HG03457 (cell line): Measurements from ENCODE around the gene AGXT2.

Experiments used
- ATAC-seq: cut with Tn5 transposase; IDR thresholded peaks from one replicate; pipeline ENCODE4 v1.9.1; 2021; ENCODE audit warnings: moderate number of reproducible peaks; ENCODE audit not compliant: unreplicated experiment

The AGXT2 gene

DNA sequence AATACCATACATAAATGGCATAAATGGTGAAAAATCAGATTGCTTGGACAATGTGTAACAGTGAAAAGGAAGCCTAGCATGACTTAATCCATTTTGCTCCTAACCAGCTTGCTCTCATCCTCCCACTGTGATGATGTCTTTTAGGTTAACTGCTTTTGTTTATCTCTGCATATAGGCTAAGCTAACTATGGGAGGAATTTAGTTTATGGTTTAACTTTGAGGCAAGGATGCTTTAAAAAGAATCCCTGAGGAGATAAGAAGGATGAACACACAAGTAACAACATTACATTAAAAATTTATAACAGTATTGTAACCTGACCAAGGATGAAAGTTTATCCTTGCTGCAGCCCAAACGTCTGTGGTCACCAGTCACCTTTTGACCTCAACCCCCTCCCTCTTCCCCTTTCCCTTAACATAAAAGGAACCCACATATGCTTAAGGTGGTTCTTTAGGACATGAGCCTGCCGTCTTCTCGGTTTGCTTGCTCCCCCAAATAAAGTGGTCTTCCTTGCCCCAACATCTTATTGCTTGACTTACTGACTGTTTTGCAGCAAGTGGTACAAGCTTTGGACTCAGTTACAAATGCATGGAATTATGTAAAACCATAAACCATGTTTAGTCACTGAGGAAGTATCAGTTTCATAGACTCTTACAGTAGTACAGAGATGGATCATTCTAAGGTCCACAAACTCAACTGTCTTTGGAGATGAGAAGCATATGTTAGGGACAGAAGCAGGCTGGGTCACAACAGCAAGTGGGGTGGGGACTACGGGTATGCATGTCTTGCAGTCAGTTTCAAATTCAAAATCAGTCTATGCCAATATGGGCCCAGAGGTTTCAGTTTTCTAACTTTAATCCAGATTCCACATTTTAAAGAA is 31.3 kb downstream of the AGXT2 start:
- ATAC-seq: peak; percentile 88

DNA sequence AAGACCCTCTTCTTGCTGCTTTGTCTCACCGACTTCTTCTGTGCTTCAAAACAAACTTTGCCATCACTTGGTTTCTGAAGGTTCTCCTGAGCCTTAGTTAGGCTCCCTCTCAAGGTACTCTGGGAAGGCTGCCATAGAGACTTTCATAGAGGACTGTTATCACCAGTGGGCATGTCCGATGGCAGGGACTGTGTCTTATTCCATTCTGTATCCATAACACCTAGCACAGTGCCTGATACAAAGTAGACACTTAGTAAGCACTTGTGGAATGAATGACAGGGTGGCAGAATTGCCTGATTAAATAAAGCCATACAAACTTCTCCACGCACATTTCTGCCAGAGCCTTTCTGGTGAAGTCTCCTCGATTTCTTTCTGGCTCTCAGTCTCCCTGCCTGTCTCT is 32.7 kb downstream of the AGXT2 start:
- no peak for ATAC-seq

DNA sequence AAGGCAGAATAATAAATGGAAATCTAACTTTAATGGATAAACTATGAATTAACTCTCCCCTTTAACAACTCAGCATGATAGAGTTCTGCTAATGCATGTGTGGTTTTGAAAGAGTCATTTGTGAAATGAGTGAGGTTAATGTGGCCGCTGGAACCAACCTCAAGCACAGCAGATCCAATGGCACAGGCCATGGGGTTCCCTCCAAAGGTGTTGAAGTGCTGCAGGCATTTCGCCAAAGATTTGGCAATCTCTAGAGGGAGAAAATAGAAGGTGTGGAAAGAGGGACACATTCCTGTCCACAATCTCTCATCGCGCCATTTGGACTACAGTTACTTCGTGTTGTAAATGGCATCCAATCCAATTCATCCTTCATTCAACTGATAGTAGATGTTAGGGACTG is 35.0 kb downstream of the AGXT2 start:
- ATAC-seq: no peak

DNA sequence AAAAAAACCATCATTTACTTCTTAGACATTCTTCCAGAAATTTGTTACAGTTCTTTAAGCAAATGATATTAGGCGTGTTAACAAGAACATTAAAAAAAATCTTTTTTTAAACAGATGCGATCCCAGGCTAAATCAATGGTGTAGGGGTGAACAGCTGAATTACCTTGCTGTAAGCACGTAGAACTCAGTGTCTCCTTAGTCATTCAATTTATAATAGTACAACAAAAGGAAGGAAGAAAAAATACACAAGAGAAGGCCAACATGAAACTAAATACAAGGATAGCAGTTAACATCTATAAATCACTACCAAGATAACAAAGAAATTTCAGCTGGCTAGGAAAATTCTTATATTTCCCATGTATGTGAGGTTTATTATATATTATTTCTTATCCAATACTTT is 35.4 kb downstream of the AGXT2 start:
- no peak for ATAC-seq

- no peak for ATAC-seq
Observed at GRCh38 chr5:35010676-35011075, 37.1 kb downstream of the AGXT2 start.

DNA sequence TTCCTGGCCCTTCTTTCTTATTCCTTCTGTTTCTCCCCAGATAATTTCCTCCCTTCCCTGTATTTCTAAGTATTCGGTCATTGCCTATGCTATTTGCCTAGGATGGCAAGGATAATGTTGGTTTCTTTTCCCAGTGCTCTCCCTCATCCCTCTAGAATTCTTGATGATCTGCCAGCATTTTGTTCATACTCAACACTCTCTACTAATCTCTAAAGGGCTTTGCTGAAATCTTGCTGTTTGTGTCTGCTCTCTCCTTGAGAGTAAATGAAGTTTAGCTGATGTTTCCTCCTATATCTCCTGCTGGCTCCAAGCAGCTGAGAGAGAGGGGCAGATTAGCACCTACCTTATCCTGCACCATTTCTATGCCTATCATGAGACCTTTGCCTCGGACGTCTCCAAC is 38.1 kb downstream of the AGXT2 start:
- no peak for ATAC-seq

DNA sequence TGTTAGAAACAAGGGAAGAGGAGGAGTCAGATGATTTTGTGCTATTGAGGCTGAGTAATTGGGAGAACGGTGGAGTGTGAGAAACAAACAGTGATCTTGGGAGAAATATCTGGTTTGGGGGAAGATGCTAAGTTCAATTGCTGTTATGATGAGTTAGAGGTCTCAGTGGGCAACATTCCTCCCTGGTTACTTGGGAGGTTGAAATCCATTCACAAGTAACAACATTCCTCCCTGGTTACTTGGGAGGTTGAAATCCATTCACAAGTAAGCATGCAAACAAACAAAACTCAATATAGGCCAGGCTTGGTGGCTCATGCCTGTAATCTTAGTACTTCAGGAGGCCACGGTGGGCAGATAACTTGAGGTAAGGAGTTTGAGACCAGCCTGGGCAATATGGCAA is 38.7 kb downstream of the AGXT2 start:
- no peak for ATAC-seq

DNA sequence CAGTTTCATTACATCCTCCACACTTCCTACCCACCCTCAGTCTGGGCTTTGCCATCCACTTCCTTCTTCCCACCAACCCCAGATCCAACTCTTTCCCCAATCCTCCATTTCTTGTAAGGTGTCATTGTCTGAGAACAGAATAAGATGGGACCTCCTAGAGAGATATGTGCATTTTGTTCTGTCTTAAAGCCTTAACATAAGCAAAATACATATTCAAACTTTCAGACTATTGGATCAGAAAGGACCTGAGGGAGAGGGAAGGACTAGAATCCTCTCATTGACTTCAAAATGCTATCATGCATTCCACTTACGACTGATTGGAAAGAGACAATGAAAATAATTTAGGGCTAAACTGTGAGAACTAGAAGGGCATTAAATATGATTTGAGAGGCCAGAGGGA is 43.0 kb downstream of the AGXT2 start:
- ATAC-seq: no peak

- ATAC-seq: no peak
Observed at GRCh38 chr5:35004200-35004599, 43.5 kb downstream of the AGXT2 start.

GRCh38 chr5:35003018-35003957 is 44.5 kb downstream of the AGXT2 start:
- ATAC-seq: no peak

DNA sequence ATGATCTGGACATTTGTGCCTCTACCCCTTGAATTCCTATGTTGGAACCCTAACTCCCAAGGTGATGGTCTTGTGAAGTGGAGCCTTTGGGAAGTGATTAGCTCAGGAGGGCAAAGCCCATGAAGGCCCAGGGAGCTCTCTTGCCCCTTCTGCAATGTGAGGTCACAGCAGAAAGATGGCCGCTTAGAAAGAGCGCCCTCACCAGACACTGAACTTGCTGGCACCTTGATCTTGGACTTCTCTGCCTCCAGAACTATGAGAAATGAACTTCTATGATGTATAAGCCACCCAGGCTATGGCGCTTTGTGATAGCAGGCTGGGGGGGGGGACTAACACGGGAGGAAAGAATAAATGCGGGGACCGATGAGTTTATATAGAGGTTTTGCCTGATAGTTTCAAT is 45.3 kb downstream of the AGXT2 start:
- ATAC-seq: no peak

DNA sequence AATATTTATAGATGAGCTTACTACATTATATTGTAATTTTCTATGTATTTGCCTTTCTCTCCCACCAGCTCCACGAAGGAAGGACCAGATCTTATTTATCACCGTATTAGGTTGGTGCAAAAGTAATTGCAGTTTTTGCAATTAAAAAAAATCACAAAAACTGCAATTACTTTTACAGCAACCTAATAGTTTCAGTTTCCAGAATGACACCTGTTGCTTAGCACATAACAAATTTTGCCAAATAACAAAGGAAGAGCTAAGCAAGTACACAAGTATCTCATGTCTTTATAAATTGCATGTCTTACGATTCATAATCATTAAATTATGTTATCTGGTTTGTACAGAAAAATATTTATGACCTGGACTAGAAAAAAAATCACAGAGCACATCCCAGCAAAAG is 45.9 kb downstream of the AGXT2 start:
- no peak for ATAC-seq

- ATAC-seq: no peak
Observed at GRCh38 chr5:34998058-34998789, 49.5 kb downstream of the AGXT2 start.

DNA sequence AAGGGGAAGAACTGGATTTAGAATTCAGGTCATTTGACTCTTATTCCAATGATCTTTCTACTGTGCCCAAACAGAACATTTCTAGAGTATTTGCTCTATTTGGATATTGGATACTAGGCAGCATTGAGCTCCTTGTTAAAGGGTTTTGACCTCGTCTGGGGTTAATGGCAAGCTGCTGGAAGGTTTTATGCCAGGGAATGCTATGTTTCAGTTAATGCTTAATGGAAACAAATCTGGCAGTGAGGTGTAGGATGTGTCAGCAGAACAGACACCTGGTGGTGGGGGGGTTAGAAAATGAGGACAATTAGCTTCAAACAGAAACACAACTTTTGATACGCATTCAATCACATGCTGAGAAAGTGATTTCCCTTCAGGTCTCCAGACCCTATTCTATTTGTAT is 51.5 kb downstream of the AGXT2 start:
- ATAC-seq: no peak

DNA sequence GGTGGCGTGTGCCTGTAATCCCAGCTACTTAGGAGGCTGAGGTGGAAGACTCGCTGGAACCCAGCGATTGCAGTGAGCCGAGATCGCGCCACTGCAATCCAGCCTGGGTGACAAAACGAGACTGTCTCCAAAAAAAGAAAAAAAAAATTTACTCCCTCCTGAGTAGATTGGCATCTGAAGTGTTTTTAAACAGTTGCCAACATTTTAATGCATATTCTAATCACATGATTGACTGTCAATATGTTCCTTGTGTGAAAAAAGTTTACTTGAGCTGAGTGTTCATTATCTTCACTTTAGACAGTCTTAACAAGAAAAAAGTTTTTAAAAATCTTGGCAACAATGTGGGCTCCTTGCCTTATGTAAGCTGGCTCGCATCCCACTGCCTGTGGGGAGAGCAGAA is 53.8 kb downstream of the AGXT2 start:
- ATAC-seq: no peak

GRCh38 chr5:34991486-34992238 is 56.1 kb downstream of the AGXT2 start:
- ATAC-seq: no peak

GRCh38 chr5:34986965-34987364 is 60.8 kb downstream of the AGXT2 start:
- no peak for ATAC-seq

DNA sequence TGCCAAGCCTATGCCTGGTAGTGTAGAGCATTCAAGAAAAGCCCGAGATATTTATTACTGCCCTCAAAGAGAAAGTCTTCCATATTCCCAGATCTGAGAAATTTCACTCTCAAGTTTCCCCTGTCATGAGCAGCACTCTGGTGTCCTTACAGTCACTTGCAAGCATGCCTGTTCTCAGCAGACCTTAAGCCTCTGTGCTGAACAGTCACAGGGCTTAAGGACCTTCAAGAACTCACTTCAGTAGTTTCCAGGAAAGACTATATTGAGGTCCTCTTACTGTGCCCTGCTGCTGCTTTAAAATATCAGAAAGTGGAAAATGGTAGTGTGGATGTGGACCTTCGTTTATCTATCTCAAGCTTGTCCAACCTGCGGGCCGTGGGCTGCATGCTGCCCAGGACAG is 64.9 kb downstream of the AGXT2 start:
- ATAC-seq: no peak

DNA sequence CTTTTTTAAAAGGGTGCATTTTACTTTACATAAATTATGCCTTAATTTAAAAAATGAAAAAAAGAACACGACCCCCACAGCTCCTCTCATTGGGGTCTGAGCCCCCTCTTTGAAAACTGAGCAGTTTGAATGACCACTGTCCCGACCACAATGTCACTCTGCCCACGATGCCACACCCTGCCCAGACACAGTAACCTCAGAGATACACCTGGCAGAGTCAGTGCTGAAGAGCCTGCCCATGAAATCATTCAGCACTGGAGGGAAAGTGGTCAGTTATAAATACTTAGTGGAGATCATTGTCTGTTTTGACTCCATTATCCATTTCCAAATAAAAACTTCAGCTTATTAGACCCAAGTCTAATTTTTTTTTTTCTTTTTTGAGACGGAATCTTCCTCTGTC is 69.1 kb downstream of the AGXT2 start:
- ATAC-seq: peak; percentile 45

DNA sequence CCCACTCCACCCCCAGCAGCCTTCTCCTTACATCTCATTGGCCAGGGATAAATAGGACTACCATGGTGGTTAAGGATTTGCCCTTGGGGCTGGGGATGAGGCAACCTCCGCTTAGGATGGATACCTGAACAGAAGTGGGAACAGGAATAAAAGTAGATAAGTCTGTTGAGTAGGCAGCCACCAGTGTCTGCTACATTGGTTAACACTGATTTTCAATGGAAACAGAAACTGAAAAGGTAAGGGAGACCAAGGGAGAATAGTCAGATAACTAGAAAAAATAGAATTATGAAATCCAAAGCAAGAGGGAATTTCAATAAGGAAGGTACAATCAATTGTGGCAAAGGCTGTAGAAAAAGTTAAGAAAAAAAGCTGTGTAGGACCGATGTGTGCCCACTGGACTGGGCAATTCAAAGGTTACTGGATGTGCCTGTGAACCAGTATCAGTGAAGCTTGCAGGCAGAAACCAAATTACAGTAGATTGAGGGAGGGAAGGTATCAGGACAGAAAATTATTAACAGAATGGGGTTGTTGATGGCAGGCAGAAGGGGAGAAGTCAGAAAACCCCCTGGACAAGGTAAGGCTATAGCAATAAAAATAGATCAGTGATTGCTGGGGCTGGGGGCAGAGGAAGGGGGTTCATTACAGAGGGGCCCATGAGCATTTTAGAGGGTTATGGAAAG is 69.7 kb downstream of the AGXT2 start:
- ATAC-seq: peak; percentile 94
